IMR-90 (cell line): ENCODE results near the gene PALMD. TPM values are rescaled to one million over a fixed set of nuclear protein-coding genes. Genes with fewer than 3 reads are reported as not detected.

ENCODE experiments used
- ATAC-seq: fragments of 200-7000 bp; cut with Tn5 transposase; 2 replicates; pipeline ENCODE4 v1.9.1; 2020; ENCODE audit warnings: low read depth, mild to moderate bottlenecking, moderate library complexity
- BruUV-seq: library from RNA; stranded (reverse); fragments of 400-500 nt; replicated peaks from 2 replicates; lab custom pipeline; 2021; lab: Mats Ljungman, UMichigan
- CTCF ChIA-PET: fragments of 300-600 bp; formaldehyde crosslinking; extraction: SDS; loops from one replicate; lab custom pipeline; 2021; ENCODE audit warnings: antibody characterized with exemption; lab: Yijun Ruan, JAX
- POLR2A ChIA-PET: fragments of 300-600 bp; sonication (Branson Sonifier 250); formaldehyde crosslinking; loops from one replicate; lab custom pipeline; 2022; ENCODE audit warnings: antibody characterized with exemption; ENCODE audit not compliant: unreplicated experiment; lab: Charles Lee
- DNase-seq: peaks from one replicate; pipeline ENCODE4 v3.0.0; 2013
- H2AFZ ChIP-seq: replicated peaks from 2 replicates; pipeline ENCODE3; 2013; ENCODE audit warnings: low read length, mild to moderate bottlenecking; ENCODE audit not compliant: poor library complexity
- H2AK5ac ChIP-seq: 2 replicates; pipeline ENCODE4 v1.6.1; 2013; ENCODE audit warnings: low read depth, low read length, inconsistent platforms
- H2AK9ac ChIP-seq: replicated peaks from 2 replicates; pipeline ENCODE3; 2013; ENCODE audit warnings: mild to moderate bottlenecking, low read depth, low read length, moderate library complexity; ENCODE audit not compliant: poor library complexity
- H2BK120ac ChIP-seq: 2 replicates; pipeline ENCODE4 v1.6.1; 2013; ENCODE audit warnings: low read depth, low read length, inconsistent platforms
- H2BK15ac ChIP-seq: 3 replicates; pipeline ENCODE4 v1.6.1; 2013; ENCODE audit warnings: low read depth, low read length, inconsistent platforms
- H2BK20ac ChIP-seq: 2 replicates; pipeline ENCODE4 v1.6.1; 2013; ENCODE audit warnings: low read depth, mild to moderate bottlenecking, inconsistent platforms, low read length, moderate library complexity
- H2BK5ac ChIP-seq: 2 replicates; pipeline ENCODE4 v1.6.1; 2013; ENCODE audit warnings: mild to moderate bottlenecking, low read depth, low read length, inconsistent platforms; ENCODE audit not compliant: poor library complexity, severe bottlenecking
- H3K14ac ChIP-seq: replicated peaks from 2 replicates; pipeline ENCODE4 v1.6.1; 2013; ENCODE audit warnings: low read depth, low read length, inconsistent platforms
- H3K18ac ChIP-seq: 2 replicates; pipeline ENCODE4 v1.6.1; 2013; ENCODE audit warnings: low read depth, low read length, control low read depth
- H3K23ac ChIP-seq: 2 replicates; pipeline ENCODE4 v1.6.1; 2013; ENCODE audit warnings: low read depth, low read length, inconsistent platforms
- H3K27ac ChIP-seq: 2 replicates; pipeline ENCODE4 v1.5.1; 2013; ENCODE audit warnings: mild to moderate bottlenecking, control low read depth, low read length; ENCODE audit not compliant: insufficient read depth
- H3K27me3 ChIP-seq: 2 replicates; pipeline ENCODE4 v1.6.1; 2013; ENCODE audit warnings: low read length; ENCODE audit not compliant: control insufficient read depth, insufficient read depth
- H3K36me3 ChIP-seq: 2 replicates; pipeline ENCODE4 v1.6.1; 2013; ENCODE audit warnings: low read length, mixed read lengths; ENCODE audit not compliant: control insufficient read depth, insufficient read depth
- H3K4ac ChIP-seq: 2 replicates; pipeline ENCODE4 v1.6.1; 2013; ENCODE audit warnings: low read depth, low read length, inconsistent platforms
- H3K4me1 ChIP-seq: 2 replicates; pipeline ENCODE4 v1.6.1; 2013; ENCODE audit warnings: low read length, mixed read lengths; ENCODE audit not compliant: control insufficient read depth, insufficient read depth
- H3K4me2 ChIP-seq: 2 replicates; pipeline ENCODE4 v1.6.1; 2013; ENCODE audit warnings: low read depth, mild to moderate bottlenecking, control low read depth, low read length, moderate library complexity
- H3K4me3 ChIP-seq: 2 replicates; pipeline ENCODE4 v1.5.1; 2013; ENCODE audit warnings: low read depth, mild to moderate bottlenecking, control low read depth, low read length, moderate library complexity; ENCODE audit not compliant: insufficient read depth
- H3K56ac ChIP-seq: 2 replicates; pipeline ENCODE4 v1.6.1; 2013; ENCODE audit warnings: low read length, inconsistent platforms; ENCODE audit not compliant: insufficient read depth; ENCODE audit errors: extremely low read depth
- H3K79me1 ChIP-seq, 2 experiments: 2 replicates each; pipeline ENCODE4 v1.6.1; 2013; ENCODE audit warnings: low read length in 2 of 2, inconsistent platforms in 1 of 2, low read depth in 1 of 2
- H3K9ac ChIP-seq: 2 replicates; pipeline ENCODE4 v1.6.1; 2013; ENCODE audit warnings: low read depth, low read length, control low read depth
- H3K9me1 ChIP-seq: 2 replicates; pipeline ENCODE4 v1.6.1; 2013; ENCODE audit warnings: low read length, inconsistent platforms; ENCODE audit not compliant: insufficient read depth
- H3K9me3 ChIP-seq: 2 replicates; pipeline ENCODE4 v1.6.1; 2013; ENCODE audit warnings: low read length; ENCODE audit not compliant: control insufficient read depth, insufficient read depth
- H4K20me1 ChIP-seq: 2 replicates; pipeline ENCODE4 v1.6.1; 2013; ENCODE audit warnings: low read length, inconsistent platforms; ENCODE audit not compliant: insufficient read depth
- H4K5ac ChIP-seq: 2 replicates; pipeline ENCODE4 v1.6.1; 2013; ENCODE audit warnings: mild to moderate bottlenecking, low read depth, low read length, control low read depth
- H4K8ac ChIP-seq, 2 experiments: 2 replicates each; pipeline ENCODE4 v1.6.1; 2013; ENCODE audit warnings: low read depth in 2 of 2, low read length in 2 of 2, control low read depth in 1 of 2, inconsistent platforms in 1 of 2
- H4K91ac ChIP-seq: 2 replicates; pipeline ENCODE4 v1.6.1; 2013; ENCODE audit warnings: low read depth, low read length, inconsistent platforms; ENCODE audit not compliant: insufficient read depth
- MXI1 ChIP-seq: IDR thresholded peaks from 2 replicates; pipeline ENCODE4 v1.6.1; 2012; ENCODE audit warnings: low read depth, mild to moderate bottlenecking, low read length, moderate library complexity, borderline replicate concordance
- POLR2A ChIP-seq: IDR thresholded peaks from 2 replicates; pipeline ENCODE4 v1.6.1; 2012; ENCODE audit warnings: mild to moderate bottlenecking, low read depth, low read length
- WGBS, 2 experiments: methylation state at CpG; one replicate each; pipeline versions ENCODE4 v1.1.5 to v1.1.7; 2013; ENCODE audit warnings: missing lambda C conversion rate in 2 of 2; ENCODE audit not compliant: insufficient read length in 1 of 2; ENCODE audit errors: extremely low coverage in 2 of 2; 5-methylcytosine and 5-hydroxymethylcytosine counted together
- dilution Hi-C: fragments of 300-500 bp; cut with HindIII; formaldehyde crosslinking; loops from one replicate; pipeline ENCODE4 v1.14.3; 2018; ENCODE audit warnings: low sequenced_read_pairs; ENCODE audit not compliant: unreplicated experiment
- in situ Hi-C: fragments of 300-500 bp; cut with MboI; formaldehyde crosslinking; loops from 3 replicates; pipeline ENCODE4 v1.14.3; 2019; ENCODE audit warnings: low sequenced_read_pairs, inconsistent platforms, mixed read lengths
- intact Hi-C: fragments of 100-400 bp; cut with micrococcal nuclease; formaldehyde crosslinking; loops from 2 replicates; pipeline ENCODE4 v1.10.0; 2022
- polyA plus RNA-seq, 3 experiments: library from polyadenylated mRNA; depleted of rRNA; stranded (reverse); fragments of >200 nt; gene quantifications; 2 replicates each; pipeline ENCODE4 v1.2.3, GENCODE V29; 2012; ENCODE audit warnings: low replicate concordance in 1 of 3
- total RNA-seq: library from RNA; depleted of rRNA; stranded (reverse); fragments of >200 nt; gene quantifications from 2 replicates; pipeline ENCODE4 v1.2.3, GENCODE V29; 2012

Gene PALMD
- total and polyA plus RNA-seq, 2 of the 4 experiments (the other 2 are of a cell fraction) = 0.51 to 0.72 TPM

- intact Hi-C loops = no loop called here
- no peak overlapping the region for H2BK20ac ChIP-seq
- H4K5ac ChIP-seq = no peak overlapping the region
- no peak overlapping the region for H3K4me2 ChIP-seq
- no peak overlapping the region for H3K18ac ChIP-seq
- no peak overlapping the region for H3K27ac ChIP-seq
- TF ChIP-seq POLR2A (no peak), MXI1 (no peak)
- no peaks in the 10 kb centered on the region for H3K9me1 ChIP-seq
- H2AK9ac ChIP-seq = no peak overlapping the region
- H3K4me3 ChIP-seq = no peak overlapping the region
- no TSS peak for BruUV-seq
- ATAC-seq = no peak
- no peak overlapping the region for H2AK5ac ChIP-seq
- no peaks in the 10 kb centered on the region for H3K36me3 ChIP-seq
- H2BK15ac ChIP-seq = no peak overlapping the region
- no peak overlapping the region for H2AFZ ChIP-seq
- no CpG with 5 or more reads among the region's 2 CpGs for WGBS, 2 experiments
- H4K91ac ChIP-seq = no peak overlapping the region
- H2BK5ac ChIP-seq = no peak overlapping the region
- H3K9ac ChIP-seq = no peak overlapping the region
- in situ Hi-C loops = no loop called here
- H2BK120ac ChIP-seq = no peak overlapping the region
- ChIA-PET POLR2A (no interaction called here), CTCF (interaction anchor here (0.5 kb wide), 1 partner anchor 13 kb away, joined by 3 read pairs; no protein-coding TSS in a partner anchor)
- no peaks in the 10 kb centered on the region for H3K79me1 ChIP-seq
- H3K4ac ChIP-seq = no peak overlapping the region
- no peaks in the 10 kb centered on the region for H3K27me3 ChIP-seq
- no peak overlapping the region for H4K8ac ChIP-seq
- H3K14ac ChIP-seq = no peak overlapping the region
- no peak for DNase-seq
- peaks cover 7% of the 10 kb centered on the region for H3K4me1 ChIP-seq
- no peak overlapping the region for H3K56ac ChIP-seq
- H3K9me3 ChIP-seq = no peaks in the 10 kb centered on the region
- no peaks in the 10 kb centered on the region for H4K20me1 ChIP-seq
- H3K23ac ChIP-seq = no peak overlapping the region; the same call in 1 of the 2 replicates
- dilution Hi-C loops = no loop called here
Measured at GRCh38 chr1:99669821-99670220, 23.9 kb downstream of the PALMD start.
